GM18951 (cell line): ENCODE data around the gene SPG11.
"Not testable (repeated sequence)": the region's sequence is repeated elsewhere in the genome, so short reads cannot be mapped to it uniquely, and the experiment has no call there.

Source experiments
- POLR2A ChIP-seq: IDR thresholded peaks from 4 replicates; pipeline ENCODE4 v1.6.1; 2011; ENCODE audit warnings: mild to moderate bottlenecking; ENCODE audit not compliant: insufficient read length, insufficient read depth; ENCODE audit errors: extremely low read depth
- in situ Hi-C: fragments of 300-500 bp; cut with MboI; formaldehyde crosslinking; loops from one replicate; pipeline ENCODE4 v1.12.0; 2022; ENCODE audit warnings: low sequenced_read_pairs, mixed read lengths, inconsistent platforms; ENCODE audit not compliant: unreplicated experiment

The SPG11 gene

GRCh38 chr15:44633603-44634002, 29.9 kb downstream of the SPG11 start:
- TF ChIP-seq POLR2A: no peak
- in situ Hi-C loops: no loop called here

- in situ Hi-C loops: not testable (repeated sequence)
These were observed 38.2 kb downstream of the SPG11 start for GRCh38 chr15:44625286-44625685.

- TF ChIP-seq POLR2A: no peak
- in situ Hi-C loops: no loop called here
These were observed 40.3 kb downstream of the SPG11 start for GRCh38 chr15:44623178-44623577.

- in situ Hi-C loops: no loop called here
- TF ChIP-seq POLR2A: no peak
These were observed 43.4 kb downstream of the SPG11 start for GRCh38 chr15:44620081-44620480.

GRCh38 chr15:44616974-44617373, 46.5 kb downstream of the SPG11 start:
- no peak for TF ChIP-seq POLR2A
- in situ Hi-C loops: no loop called here

- TF ChIP-seq POLR2A: no peak
- in situ Hi-C loops: no loop called here
These were observed 56.7 kb downstream of the SPG11 start for GRCh38 chr15:44606740-44607139.

- TF ChIP-seq POLR2A: no peak
- in situ Hi-C loops: no loop called here
These were observed 60.3 kb downstream of the SPG11 start for GRCh38 chr15:44603126-44603525.

- in situ Hi-C loops: loop anchor here (10.0 to 25.0 kb wide), 2 partner anchors 136 to 313 kb away; partner anchors contain the start of gene TRIM69
- no peak for TF ChIP-seq POLR2A
These were observed 64.6 kb downstream of the SPG11 start for GRCh38 chr15:44598892-44599291.

- TF ChIP-seq POLR2A: no peak
These were observed 65.4 kb downstream of the SPG11 start for GRCh38 chr15:44598066-44598465.

GRCh38 chr15:44596511-44597010, 66.9 kb downstream of the SPG11 start:
- in situ Hi-C loops: loop anchor here (10.0 to 25.0 kb wide), 2 partner anchors 138 to 316 kb away; partner anchors contain the start of gene TRIM69

More at GRCh38 chr15:44598066-44598465, 65.4 kb downstream of the SPG11 start:
- in situ Hi-C loops: loop anchor here (10.0 to 25.0 kb wide), 2 partner anchors 137 to 314 kb away; partner anchors contain the start of gene TRIM69

GRCh38 chr15:44595656-44596510, 67.6 kb downstream of the SPG11 start:
- no peak for TF ChIP-seq POLR2A
- in situ Hi-C loops: loop anchor here (10.0 to 25.0 kb wide), 2 partner anchors 139 to 316 kb away; partner anchors contain the start of gene TRIM69

More at GRCh38 chr15:44596511-44597010, 66.9 kb downstream of the SPG11 start:
- TF ChIP-seq POLR2A: no peak

- in situ Hi-C loops: loop anchor here (10.0 to 25.0 kb wide), 2 partner anchors 140 to 317 kb away; partner anchors contain the start of gene TRIM69
- no peak for TF ChIP-seq POLR2A
These were observed 68.2 kb downstream of the SPG11 start for GRCh38 chr15:44595246-44595645.

- in situ Hi-C loops: loop anchor here (10.0 to 25.0 kb wide), 2 partner anchors 142 to 319 kb away; partner anchors contain the start of gene TRIM69
These were observed 70.3 kb downstream of the SPG11 start for GRCh38 chr15:44593042-44593736.

GRCh38 chr15:44591326-44591725, 72.1 kb downstream of the SPG11 start:
- in situ Hi-C loops: loop anchor here (10.0 to 25.0 kb wide), 2 partner anchors 143 to 321 kb away; partner anchors contain the start of gene TRIM69
- no peak for TF ChIP-seq POLR2A

More at GRCh38 chr15:44593042-44593736, 70.3 kb downstream of the SPG11 start:
- no peak for TF ChIP-seq POLR2A
